GM19099 (cell line): ENCODE data around the gene TMEM221.

Experiments used
- POLR2A ChIP-seq: IDR thresholded peaks from 3 replicates; pipeline ENCODE4 v1.6.1; 2011; ENCODE audit warnings: low read depth; ENCODE audit not compliant: insufficient read length; ENCODE audit errors: extremely low read depth

Gene TMEM221

DNA sequence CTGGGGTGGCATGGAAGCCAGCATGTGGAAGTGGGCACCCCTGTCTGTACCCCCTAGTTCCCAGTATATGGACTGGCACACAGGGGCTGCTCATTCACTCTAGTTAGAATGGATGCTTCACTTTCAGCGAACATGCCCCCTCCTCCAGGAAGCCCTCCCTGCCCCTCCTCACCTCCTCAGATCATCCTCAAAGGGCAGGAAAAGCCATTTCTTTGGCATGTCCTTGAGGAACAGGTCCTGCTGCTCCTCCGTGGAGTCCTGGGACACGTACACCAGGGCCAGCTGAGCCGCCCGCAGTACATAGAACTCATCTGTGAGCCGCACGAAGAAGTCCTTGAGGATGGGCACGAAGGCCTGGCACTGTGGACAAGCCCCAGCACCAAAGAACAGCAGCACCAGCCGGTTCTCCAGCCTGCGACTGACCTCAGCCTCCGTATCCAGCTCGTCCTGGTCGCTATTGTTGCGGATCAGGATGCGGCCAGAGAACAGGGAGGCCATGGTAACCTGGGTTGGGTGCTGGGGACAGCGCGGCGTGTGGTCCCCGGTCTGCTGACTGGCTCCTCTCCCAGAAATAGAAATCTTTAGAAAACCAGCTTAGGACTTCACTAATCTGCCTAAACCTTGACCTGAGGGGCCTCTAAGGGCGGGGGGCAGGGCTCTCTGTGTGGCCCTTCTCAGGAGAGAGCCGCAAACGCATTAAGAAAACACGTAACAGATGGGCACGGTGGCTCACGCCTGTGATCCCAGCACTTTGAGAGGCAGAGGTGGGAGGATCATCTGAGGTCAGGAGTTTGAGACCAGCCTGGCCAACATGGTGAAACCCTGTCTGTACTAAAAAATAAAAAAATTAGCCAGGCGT is 12.1 kb upstream of the TMEM221 start, which contains the start of gene NXNL1:
NXNL1 (minus strand) TSS at position 555 of the 859 bp plus-strand sequence; CDS start at position 498, 57 bp downstream.
- TF ChIP-seq POLR2A, result no peak

DNA sequence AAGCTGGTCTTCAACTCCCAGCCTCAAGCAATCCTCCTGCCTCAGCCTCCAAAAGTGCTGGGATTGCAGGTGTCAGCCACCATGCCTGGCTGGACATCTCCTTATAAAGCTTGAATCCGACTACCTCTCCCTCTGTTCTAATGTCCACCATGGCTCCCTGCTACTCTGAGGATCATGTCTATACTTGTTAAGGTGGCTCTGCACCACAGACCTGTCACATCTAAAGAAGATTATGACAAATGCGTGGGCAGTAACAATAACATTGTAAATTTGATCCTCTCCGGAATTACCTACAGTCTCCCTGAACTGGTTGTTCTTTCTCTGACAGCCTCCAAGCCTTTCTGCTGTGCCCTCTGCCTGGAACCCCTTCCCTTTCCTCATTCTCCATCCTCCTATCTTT is 10.5 kb upstream of the TMEM221 start:
- TF ChIP-seq POLR2A, result no peak

DNA sequence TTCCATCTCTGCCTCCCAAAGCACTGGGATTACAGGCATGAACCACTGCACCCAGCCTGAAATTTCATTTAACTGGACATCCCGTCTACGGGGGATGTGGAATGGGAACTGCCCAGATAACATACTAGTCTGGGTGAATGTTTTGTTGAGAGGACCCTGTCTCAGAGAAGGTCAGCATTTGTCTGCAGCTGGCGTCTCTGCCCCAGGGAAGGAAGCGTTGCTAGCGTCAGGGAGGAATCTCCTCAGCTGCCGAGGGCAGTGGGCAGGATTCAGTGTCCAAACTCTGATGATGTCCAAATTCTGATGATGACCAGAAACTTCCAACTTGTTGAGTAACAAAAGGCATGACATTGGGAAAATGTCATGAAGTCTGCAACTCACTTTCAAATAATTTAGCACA is 9.1 kb upstream of the TMEM221 start:
- no peak for TF ChIP-seq POLR2A

DNA sequence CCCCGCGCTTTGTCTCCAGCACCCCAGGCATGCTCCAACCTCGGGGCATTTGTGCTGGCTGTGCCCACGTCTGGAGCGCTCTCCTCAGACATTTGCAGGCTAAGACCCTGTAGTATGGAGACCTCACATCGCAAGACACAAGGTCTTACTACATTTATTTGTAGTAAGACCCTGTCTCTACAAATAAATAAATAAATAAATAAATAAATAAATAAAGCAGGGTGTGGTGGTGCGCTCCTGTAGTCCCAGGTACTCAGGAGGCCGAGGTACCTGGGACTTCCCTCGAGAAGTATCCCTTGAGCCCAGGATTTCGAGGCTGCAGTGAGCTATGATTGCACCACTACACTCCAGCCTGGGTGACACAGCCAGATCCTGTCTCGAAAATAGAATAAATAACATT is 7.7 kb upstream of the TMEM221 start:
- TF ChIP-seq POLR2A, result no peak

DNA sequence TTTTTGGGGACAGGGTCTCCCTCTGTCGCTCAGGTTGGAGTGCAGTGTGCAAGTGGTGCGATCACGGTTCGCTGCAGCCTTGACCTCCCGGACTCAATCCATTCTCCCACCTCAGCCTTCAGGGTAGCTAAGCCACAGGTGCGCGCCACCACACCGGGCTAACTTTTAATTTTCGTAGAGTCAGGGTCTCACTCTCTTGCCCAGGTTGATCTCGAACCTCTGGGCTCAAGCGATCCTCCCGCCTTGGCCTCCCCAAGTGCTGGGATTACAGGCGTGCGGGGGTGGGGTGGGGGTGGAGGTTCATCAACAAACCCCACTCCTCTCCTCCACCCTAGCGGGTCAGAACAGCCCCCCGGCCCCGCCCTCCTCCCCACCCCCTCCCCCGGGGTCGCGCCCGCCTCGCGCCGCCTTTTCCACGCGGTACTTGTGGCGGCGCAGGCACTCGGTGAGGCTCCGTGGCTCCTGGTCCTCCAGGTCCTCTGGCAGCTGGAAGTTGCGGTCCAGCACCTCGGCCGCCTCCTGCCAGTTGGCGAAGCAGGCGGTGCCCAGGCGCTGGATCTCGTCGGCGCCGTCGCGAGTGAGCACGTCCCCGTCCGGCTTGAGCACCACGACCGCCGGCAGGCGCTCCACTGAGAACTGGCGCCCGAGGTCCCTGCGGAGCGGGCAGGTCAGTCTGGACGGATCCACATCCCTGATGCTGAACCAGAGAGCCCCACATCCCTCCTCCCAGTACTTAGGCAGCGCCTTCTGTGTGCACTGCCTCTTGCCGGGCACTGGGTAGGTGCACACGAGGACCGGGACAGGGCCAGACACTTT is 7.0 kb upstream of the TMEM221 start:
- TF ChIP-seq POLR2A, result no peak

DNA sequence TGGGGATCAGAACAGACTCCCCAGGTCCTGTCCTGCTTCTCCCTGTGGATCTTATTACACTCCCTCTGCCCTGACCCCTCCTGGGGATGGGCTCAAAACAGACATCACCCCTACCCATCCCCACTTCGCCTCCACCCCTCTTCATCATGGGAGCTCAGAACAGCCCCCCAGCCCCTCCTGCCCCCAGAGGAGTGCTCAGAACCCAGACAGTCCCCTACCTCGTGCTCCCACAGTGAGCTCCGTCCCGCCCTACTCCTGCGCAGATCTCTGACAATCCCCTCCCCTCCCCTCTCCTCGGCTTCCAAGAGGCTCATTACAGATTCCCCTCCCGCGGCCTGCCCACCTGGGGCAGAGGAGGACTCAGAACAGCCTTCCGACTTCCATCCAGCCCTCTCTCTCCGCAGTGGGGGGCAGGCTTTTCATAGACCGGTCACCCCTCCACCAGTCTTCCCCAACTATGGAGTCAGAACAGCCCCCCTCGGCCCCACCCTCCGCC is 6.2 kb upstream of the TMEM221 start:
- no peak for TF ChIP-seq POLR2A

DNA sequence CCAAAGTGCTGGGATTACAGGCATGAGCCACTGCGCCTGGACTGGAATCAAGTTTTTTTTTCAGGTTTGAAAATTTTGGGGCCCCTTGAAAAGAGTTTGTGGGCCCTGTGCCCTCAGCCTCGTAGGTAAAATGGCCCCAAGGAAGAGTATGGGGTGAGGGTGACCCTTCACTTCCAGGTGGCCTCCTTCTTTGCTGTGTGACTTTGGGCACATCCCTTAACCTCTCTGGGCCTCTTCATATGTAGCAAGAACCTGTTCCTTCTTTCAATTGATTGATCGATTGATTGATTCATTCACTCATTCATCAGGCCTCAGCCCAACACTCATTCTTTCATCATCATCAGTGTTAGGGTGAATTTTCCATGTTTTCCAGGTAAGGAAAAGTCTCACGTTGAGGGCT is 3.4 kb upstream of the TMEM221 start:
- no peak for TF ChIP-seq POLR2A

DNA sequence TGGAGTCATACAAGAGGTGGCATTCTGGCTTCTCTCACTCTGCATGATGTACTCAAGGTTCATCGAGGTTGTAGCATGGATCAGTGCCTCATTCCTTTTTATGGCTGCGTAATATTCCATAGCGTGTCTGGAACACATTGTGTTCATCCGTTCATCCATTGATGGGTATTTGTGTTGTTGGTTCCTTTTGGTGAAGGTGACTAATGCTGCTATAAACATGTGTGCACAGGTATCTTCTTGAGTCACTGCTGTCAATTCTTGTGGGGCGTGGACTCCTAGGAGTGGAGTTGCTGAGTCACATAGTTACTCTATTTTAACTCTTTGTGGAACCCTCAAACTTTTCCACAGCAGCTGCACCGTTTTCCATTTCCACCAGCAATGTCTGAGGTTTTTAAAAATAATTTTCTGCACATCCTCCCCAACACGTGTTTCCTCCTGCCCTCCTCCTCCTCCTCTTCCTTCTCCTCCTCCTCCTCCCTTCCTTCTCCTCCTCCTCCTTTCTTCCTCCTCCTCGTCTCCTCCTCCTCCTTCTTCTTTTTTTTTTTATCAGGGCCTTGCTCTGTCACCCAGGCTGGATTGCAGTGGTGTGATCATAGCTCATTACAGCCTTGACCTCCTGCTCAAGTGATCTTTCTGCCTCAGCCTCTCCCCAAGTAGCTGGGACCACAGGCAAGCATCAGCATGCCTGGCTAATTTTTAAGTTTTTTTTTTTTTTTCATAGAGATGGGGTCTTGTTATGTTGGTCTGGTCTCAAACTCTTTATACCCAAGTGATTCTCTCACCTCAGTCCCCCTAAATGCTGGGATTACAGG is 2.0 kb upstream of the TMEM221 start:
- no peak for TF ChIP-seq POLR2A

DNA sequence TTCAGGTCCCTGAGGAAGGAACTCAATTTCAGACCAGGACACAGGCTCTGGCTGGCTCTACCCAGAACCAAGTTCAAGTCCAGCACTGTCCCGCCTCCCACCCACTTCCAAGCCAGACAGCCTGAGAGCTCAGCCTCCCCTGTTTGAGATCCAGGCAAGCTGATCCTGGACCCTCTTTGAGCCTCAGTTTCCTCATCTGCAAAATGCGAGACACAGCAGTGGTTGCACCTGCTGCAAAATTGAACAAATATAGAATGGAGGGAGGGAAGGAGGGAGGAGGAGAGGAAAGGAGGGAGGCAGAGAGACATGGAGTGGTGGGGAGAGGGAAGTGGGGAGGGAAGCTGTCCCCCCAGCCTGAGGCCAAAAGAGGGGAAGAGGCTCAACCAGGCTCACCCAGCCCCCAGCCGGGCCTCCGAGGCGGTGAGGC is 751 bp downstream of the TMEM221 start:
- TF ChIP-seq POLR2A, result no peak

DNA sequence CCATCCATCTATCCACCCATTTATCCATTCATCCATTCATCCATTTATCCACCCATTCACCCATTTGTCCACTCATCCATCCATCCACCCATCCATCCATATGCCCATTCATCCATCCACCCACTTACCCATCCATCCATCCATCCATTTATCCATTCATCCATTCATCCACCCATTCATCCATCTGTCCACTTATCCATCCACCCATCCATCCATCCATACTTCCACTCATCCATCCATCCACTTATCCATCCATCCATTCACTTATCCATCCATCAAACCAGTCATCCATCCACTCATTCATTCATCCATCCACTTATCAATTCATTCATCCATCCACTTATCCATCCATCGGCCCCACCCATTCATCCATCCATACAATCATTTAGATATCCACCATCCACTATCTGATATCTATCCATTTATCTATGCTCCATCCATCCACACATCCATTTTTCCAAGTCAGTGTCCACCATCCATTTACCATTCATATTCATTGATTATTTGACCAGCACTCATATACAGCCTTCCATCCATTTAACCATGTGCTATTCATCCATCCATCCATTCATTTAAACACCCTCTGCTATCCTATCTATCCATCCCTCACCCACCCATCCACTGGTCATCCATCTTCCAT is 2.8 kb downstream of the TMEM221 start:
- TF ChIP-seq POLR2A, result no peak

DNA sequence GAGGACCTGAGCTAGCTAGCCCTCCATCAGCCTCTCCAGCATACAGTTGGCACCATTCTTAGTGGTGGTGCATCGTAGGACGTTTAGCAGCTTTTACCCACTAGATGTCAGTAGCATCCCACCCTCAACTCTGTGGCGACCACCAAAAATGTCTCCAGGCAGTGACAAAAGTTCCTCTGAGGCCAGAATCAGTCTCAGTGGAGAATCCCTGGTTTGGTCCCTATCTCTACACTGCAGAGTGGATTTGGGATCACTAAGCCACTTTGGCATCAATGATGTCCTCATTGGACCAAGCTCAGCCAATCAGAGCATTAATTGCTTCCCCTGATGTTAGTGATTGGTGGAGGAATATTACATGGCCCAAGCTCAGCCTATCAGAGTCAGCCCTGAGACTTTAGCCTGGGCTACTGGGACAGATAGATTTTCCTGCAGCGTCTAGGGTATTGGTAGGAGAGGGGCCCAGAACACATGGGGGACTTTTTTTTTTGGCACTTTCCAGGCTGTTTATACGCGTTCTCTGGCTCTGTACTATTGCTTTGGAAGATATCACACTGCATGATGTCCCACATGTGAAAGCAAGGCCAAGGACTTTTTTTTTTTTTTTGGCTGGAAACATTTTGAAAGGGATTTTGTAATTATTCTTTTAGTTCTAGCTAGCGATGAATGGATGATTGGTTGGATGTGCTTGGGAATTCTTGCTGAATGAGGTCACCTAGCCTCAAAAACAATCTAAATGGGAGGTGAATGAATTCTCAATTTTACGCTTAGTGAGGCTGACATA is 7.0 kb downstream of the TMEM221 start:
- no peak for TF ChIP-seq POLR2A

DNA sequence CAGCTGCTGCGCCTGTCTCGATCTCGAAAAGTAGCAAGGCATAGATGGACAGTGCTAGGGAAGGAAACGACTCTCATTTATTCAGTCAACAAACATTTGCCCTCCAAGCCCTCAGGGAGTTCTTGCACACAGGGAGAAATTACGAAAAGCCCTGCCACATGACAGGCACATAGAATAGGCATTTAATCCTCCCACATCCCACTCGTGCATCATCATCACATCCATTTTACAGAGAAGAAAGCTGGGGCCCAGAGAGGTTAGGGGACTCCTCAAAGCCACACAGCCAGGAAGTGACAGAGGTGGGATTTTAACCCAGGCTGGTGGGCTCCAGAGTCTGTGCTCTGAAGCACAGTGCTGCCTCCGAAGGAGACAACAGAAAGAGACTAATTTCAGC is 11.6 kb downstream of the TMEM221 start:
- TF ChIP-seq POLR2A, result no peak

DNA sequence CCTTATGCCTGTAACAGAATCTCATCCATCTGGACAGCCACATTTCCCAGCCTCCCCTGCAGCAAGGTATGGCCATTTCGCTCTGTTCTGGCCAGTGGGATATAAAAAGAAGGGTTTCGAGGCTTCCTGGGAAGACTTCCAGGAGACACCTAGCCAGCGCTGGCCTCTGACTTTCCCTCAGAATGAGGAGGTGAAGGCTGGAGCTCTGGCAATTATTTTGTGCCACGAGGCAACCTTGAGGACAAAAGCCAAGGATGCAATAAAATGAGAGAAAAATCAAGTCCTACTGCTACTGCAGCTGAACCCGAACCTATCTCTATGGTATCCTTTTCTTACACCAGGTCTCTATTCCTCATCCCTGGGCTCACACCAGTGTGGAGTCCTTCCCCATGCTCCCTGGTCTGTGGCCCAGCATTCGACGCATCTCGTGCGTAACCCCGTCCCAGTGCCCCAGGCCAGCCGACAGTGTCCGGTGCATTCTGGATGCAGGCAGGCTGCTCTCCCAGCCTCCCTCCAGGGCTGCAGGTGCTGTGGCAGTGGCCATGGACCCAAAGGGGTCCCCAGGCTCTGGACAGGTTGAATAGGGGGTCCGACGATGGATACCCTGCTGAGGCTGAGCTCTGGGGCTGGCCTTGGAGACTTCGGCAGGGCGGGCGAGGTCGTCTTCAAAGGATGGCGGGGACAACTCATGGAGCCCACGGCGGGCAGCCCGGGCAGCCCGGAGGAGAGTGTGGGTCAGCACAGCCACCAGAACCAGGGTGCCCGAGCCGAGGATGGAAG is 12.2 kb downstream of the TMEM221 start:
- TF ChIP-seq POLR2A, result no peak
